Heart left ventricle (tissue), 13 donors: ENCODE data around the gene CHSY3.

Experiments used
- POLR2A ChIP-seq, 2 donors: fragments of 450-650 bp; IDR thresholded peaks; one replicate each; pipeline ENCODE4 v1.6.1; 2017; ENCODE audit warnings: antibody characterized with exemption in 2 of 2, mild to moderate bottlenecking in 2 of 2, moderate library complexity in 2 of 2
- TF ChIP-seq, protein P1 (sequence below), 12 donors: fragments of 200-600 bp; sonication (generic) in 4 of 12; IDR thresholded peaks; one replicate each; pipeline versions ENCODE4 v1.5.0 to v1.8.0; 2018 to 2022; ENCODE audit warnings: antibody characterized with exemption in 12 of 12, mild to moderate bottlenecking in 5 of 12
- donor health status: ischemic (EF 13 %, LVEDD 7.1; RV severe dilation, severe dysfunction).
- donor health status: DM: no; HTN: yes; CAD: no.
- donor health status: DM: no; HTN: no; CAD: no.
- donor health status: ischemic (EF 25% LVEDD 6.9; RV normal size, moderate dysfunction).
- donor health status: ischemic (EF 25% LVEDD 5.7; RV mildly dilated, moderate dysfunction).
- donor health status: ischemic (EF 35%, LVEDD 5.7; RV mildly dilated, moderate dysfunction).
- donor health status: nonischemic (EF 11% LVEDD 7.7; RV severe dilation, severe dysfunction).
- donor health status: DM: yes; HTN: yes; CAD: no.
- donor health status: PGD.
- donor health status: ischemic (EF 29% LVEDD 5.4; RV normal size, mild dysfunction).
- donor health status: nonischemic (EF 23%, LVEDD 6.1; RV moderate dilation, normal function).

DNA sequence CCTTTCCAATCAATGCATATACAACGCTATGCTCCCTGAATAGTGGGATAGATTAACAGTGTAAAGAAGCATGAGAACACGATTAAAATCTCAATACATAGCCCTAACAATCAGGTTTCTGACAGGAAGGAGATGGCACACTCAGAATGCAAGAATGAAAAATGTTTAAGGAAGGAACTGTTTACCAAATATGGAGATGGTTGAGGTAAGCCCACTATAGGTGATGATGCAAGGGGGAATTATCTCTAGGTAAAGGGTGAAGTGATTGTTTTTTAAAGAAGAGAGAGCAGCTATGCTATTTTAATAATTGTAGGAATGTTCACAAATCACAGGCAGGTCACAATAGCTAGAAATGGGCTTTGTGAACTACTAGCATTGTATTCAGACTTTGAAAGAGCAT lies 302.4 kb downstream of the CHSY3 start:
- TF ChIP-seq, protein P1, sequence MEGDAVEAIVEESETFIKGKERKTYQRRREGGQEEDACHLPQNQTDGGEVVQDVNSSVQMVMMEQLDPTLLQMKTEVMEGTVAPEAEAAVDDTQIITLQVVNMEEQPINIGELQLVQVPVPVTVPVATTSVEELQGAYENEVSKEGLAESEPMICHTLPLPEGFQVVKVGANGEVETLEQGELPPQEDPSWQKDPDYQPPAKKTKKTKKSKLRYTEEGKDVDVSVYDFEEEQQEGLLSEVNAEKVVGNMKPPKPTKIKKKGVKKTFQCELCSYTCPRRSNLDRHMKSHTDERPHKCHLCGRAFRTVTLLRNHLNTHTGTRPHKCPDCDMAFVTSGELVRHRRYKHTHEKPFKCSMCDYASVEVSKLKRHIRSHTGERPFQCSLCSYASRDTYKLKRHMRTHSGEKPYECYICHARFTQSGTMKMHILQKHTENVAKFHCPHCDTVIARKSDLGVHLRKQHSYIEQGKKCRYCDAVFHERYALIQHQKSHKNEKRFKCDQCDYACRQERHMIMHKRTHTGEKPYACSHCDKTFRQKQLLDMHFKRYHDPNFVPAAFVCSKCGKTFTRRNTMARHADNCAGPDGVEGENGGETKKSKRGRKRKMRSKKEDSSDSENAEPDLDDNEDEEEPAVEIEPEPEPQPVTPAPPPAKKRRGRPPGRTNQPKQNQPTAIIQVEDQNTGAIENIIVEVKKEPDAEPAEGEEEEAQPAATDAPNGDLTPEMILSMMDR (IDR thresholded peaks at IDR 0.05), result no peak
- TF ChIP-seq POLR2A (IDR thresholded peaks at IDR 0.05), result no peak
